OCI-LY1 (cell line): ENCODE results near the gene ZFAND5.

Experiments
- H2AFZ ChIP-seq: fragments of 200-600 bp; sonication (generic), shearing (Covaris generic); 2 replicates; pipeline ENCODE4 v1.6.0; 2014; ENCODE audit warnings: antibody characterized with exemption, mild to moderate bottlenecking, low read length
- H3F3A ChIP-seq: fragments of 200-600 bp; sonication (generic), shearing (Covaris generic); 2 replicates; pipeline ENCODE4 v1.6.0; 2014; ENCODE audit warnings: mild to moderate bottlenecking, antibody characterized with exemption, low read length, moderate library complexity; ENCODE audit not compliant: insufficient read depth
- H3K27ac ChIP-seq: fragments of 200-600 bp; sonication (generic); 2 replicates; pipeline ENCODE4 v1.5.1; 2014; ENCODE audit warnings: low read length, mixed run types, mild to moderate bottlenecking, low read depth; ENCODE audit not compliant: poor library complexity, severe bottlenecking
- H3K27me3 ChIP-seq: fragments of 200-600 bp; sonication (generic); 2 replicates; pipeline ENCODE4 v1.6.0; 2014; ENCODE audit warnings: antibody characterized with exemption, mild to moderate bottlenecking, low read length, moderate library complexity; ENCODE audit not compliant: insufficient read depth
- H3K36me3 ChIP-seq: fragments of 200-600 bp; sonication (generic); 2 replicates; pipeline ENCODE4 v1.6.1; 2014; ENCODE audit warnings: mild to moderate bottlenecking, antibody characterized with exemption, low read length, moderate library complexity, mixed read lengths; ENCODE audit not compliant: insufficient read depth
- H3K4me1 ChIP-seq: fragments of 200-600 bp; sonication (generic); 2 replicates; pipeline ENCODE4 v1.5.1; 2014; ENCODE audit warnings: mild to moderate bottlenecking, low read length, moderate library complexity; ENCODE audit not compliant: insufficient read depth, severe bottlenecking
- H3K4me2 ChIP-seq: fragments of 200-600 bp; sonication (generic), shearing (Covaris generic); 2 replicates; pipeline ENCODE4 v1.6.1; 2014; ENCODE audit warnings: low read length
- H3K4me3 ChIP-seq: fragments of 200-600 bp; sonication (generic); 2 replicates; pipeline ENCODE4 v1.5.1; 2014; ENCODE audit warnings: low read length, low read depth, mild to moderate bottlenecking, mixed read lengths; ENCODE audit not compliant: poor library complexity, severe bottlenecking
- H3K79me2 ChIP-seq: fragments of 200-600 bp; shearing (Covaris generic); 2 replicates; pipeline ENCODE4 v1.6.1; 2016; ENCODE audit warnings: mixed run types, low read length, mixed read lengths; ENCODE audit not compliant: insufficient read depth
- H3K9ac ChIP-seq: fragments of 200-600 bp; sonication (generic), shearing (Covaris generic); 2 replicates; pipeline ENCODE4 v1.6.1; 2014; ENCODE audit warnings: mild to moderate bottlenecking, low read length, mixed read lengths
- H3K9me2 ChIP-seq: fragments of 200-600 bp; sonication (generic), shearing (Covaris generic); 2 replicates; pipeline ENCODE4 v1.6.1; 2014; ENCODE audit warnings: low read depth, mild to moderate bottlenecking, low read length, mixed read lengths
- H3K9me3 ChIP-seq: fragments of 200-600 bp; shearing (Covaris generic); 2 replicates; pipeline ENCODE4 v1.6.1; 2014; ENCODE audit warnings: low read length, mixed read lengths
- H4K20me1 ChIP-seq: fragments of 200-600 bp; sonication (generic), shearing (Covaris generic); 2 replicates; pipeline ENCODE4 v1.6.0; 2016; ENCODE audit warnings: mild to moderate bottlenecking, low read length; ENCODE audit not compliant: insufficient read depth
- EZH2 ChIP-seq: fragments of 200-600 bp; sonication (generic), shearing (Covaris generic); IDR thresholded peaks from 2 replicates; pipeline ENCODE4 v1.8.0; 2017; ENCODE audit warnings: borderline replicate concordance, mixed run types, mild to moderate bottlenecking, antibody characterized with exemption, low read length, moderate library complexity, mixed read lengths
- TF ChIP-seq, protein P1 (sequence below): fragments of 200-600 bp; sonication (generic), shearing (Covaris generic); IDR thresholded peaks from 2 replicates; pipeline ENCODE4 v1.5.1; 2017; ENCODE audit warnings: mild to moderate bottlenecking, antibody characterized with exemption, low read length, moderate library complexity, mixed read lengths

ZFAND5 gene

DNA sequence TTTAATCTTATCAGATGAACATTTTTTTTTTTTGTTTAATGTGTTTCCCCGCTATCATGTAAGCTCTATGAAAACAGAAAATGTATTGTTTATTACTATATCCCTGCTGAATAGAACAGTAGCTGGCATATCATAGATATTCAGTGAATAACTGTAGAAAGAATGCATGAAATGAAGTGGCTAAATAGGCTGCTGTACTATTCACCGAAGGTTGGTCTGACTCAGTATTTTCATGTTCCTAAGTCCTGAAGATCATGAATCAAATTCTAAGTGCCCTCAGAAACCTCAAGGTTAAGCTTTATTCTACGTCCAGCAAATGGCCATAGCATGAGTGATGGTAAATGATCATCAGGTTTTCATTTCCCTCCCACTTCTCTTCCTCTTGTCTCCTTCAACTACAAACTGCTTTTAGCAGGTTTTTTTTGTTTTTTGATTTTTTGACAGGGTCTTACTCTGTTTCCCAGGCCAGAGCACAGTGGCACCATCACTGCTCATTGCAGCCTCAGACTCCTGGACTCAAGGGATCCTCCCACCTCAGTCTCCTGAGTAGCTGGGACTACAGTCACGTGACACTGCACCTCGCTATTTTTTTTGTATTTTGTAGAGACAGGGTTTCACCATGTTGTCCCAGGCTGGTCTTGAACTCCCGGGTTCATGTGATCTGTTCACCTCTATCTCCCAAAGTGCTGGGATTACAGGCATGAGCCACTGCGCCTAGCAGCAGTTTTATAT lies 19.1 kb upstream of the ZFAND5 start:
- H3K27me3 ChIP-seq, result 0 out of 2 replicates have a peak, but pooled peaks cover 2% of the 10 kb centered on the region
- no peaks in the 10 kb centered on the region for H3K4me1 ChIP-seq
- H3K27ac ChIP-seq, result no peak overlapping the region
- no peaks in the 10 kb centered on the region for H4K20me1 ChIP-seq
- no peaks in the 10 kb centered on the region for H3F3A ChIP-seq
- no peaks in the 10 kb centered on the region for H3K36me3 ChIP-seq
- no peak overlapping the region for H3K4me3 ChIP-seq
- no peaks in the 10 kb centered on the region for H3K9me2 ChIP-seq
- H3K9ac ChIP-seq, result no peak overlapping the region
- no peaks in the 10 kb centered on the region for H3K9me3 ChIP-seq
- TF ChIP-seq, protein P1, sequence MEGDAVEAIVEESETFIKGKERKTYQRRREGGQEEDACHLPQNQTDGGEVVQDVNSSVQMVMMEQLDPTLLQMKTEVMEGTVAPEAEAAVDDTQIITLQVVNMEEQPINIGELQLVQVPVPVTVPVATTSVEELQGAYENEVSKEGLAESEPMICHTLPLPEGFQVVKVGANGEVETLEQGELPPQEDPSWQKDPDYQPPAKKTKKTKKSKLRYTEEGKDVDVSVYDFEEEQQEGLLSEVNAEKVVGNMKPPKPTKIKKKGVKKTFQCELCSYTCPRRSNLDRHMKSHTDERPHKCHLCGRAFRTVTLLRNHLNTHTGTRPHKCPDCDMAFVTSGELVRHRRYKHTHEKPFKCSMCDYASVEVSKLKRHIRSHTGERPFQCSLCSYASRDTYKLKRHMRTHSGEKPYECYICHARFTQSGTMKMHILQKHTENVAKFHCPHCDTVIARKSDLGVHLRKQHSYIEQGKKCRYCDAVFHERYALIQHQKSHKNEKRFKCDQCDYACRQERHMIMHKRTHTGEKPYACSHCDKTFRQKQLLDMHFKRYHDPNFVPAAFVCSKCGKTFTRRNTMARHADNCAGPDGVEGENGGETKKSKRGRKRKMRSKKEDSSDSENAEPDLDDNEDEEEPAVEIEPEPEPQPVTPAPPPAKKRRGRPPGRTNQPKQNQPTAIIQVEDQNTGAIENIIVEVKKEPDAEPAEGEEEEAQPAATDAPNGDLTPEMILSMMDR, result no peak
- TF ChIP-seq EZH2, result no peak
- H3K4me2 ChIP-seq, result no peak overlapping the region
- no peaks in the 10 kb centered on the region for H3K79me2 ChIP-seq
- H2AFZ ChIP-seq, result no peak overlapping the region

DNA sequence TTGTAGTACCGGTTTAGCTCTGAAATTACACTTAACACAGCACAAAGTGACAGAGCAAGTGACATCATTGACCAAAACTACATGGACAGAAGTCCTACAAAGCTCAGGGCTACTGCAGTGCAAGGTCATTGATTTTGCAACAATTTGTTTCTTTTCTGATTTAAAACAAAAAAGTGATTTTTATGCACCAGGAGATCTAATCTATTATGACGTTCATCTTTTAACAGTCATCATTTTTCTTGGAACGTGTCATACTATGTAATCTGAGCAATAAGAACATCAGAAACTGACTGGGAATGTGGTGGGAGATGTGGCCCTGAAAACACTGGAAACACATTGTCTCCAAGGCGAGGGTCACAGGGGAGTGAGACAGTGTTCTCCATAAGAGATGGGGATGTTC lies 17.4 kb upstream of the ZFAND5 start:
- Histone ChIP-seq H3K9me3 (no peaks in the 10 kb centered on the region), H3K9ac (no peak overlapping the region), H2AFZ (no peak overlapping the region), H3K36me3 (no peaks in the 10 kb centered on the region), H3K27me3 (0 out of 2 replicates have a peak, but pooled peaks cover 2% of the 10 kb centered on the region), H3K4me2 (no peak overlapping the region), H3F3A (no peaks in the 10 kb centered on the region), H3K9me2 (no peaks in the 10 kb centered on the region), H3K4me1 (no peaks in the 10 kb centered on the region), H3K79me2 (no peaks in the 10 kb centered on the region), H4K20me1 (no peaks in the 10 kb centered on the region), H3K27ac (no peak overlapping the region), H3K4me3 (no peak overlapping the region)
- TF ChIP-seq, protein P1, result no peak
- no peak for TF ChIP-seq EZH2

DNA sequence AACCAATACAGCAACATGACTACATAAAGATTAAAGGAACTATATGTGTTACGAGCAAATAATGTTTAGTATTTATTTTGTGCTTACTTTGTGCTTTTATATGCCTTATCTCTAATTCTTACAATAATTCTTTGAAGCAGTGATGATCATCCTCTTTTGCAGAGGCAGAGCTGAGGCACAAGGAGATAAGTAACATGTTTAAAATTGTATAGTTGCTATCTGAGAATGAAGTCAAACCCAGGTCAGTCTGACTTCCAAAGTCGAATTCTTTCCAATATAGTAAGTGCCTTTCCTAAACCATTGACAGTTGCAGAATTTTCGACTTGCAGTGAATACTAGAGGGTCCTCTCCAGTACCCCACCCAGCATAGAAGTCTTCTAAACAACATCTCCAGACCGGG lies 12.0 kb upstream of the ZFAND5 start:
- H3K4me1 ChIP-seq, result no peaks in the 10 kb centered on the region
- H3K27me3 ChIP-seq, result no peaks in the 10 kb centered on the region
- no peak overlapping the region for H2AFZ ChIP-seq
- H3K4me2 ChIP-seq, result no peak overlapping the region
- no peaks in the 10 kb centered on the region; the same call in 1 of the 2 replicates for H3K36me3 ChIP-seq
- H3K4me3 ChIP-seq, result no peak overlapping the region
- no peaks in the 10 kb centered on the region for H3K79me2 ChIP-seq
- H3K9me3 ChIP-seq, result no peaks in the 10 kb centered on the region
- no peaks in the 10 kb centered on the region for H3K9me2 ChIP-seq
- H3K27ac ChIP-seq, result no peak overlapping the region
- TF ChIP-seq EZH2, result no peak
- TF ChIP-seq, protein P1, result no peak
- no peak overlapping the region for H3K9ac ChIP-seq
- no peaks in the 10 kb centered on the region for H3F3A ChIP-seq
- H4K20me1 ChIP-seq, result no peaks in the 10 kb centered on the region
